CD4-positive, alpha-beta T cell treated with Interleukin-6 at 100 ng/mL for 8 hours (primary cell): ENCODE results near the gene POU3F3.

Experiments used
- DNase-seq: peaks from one replicate; pipeline ENCODE4 v3.0.0-alpha.2; 2020; ENCODE audit warnings: mixed read lengths, low spot score

The POU3F3 gene

DNA sequence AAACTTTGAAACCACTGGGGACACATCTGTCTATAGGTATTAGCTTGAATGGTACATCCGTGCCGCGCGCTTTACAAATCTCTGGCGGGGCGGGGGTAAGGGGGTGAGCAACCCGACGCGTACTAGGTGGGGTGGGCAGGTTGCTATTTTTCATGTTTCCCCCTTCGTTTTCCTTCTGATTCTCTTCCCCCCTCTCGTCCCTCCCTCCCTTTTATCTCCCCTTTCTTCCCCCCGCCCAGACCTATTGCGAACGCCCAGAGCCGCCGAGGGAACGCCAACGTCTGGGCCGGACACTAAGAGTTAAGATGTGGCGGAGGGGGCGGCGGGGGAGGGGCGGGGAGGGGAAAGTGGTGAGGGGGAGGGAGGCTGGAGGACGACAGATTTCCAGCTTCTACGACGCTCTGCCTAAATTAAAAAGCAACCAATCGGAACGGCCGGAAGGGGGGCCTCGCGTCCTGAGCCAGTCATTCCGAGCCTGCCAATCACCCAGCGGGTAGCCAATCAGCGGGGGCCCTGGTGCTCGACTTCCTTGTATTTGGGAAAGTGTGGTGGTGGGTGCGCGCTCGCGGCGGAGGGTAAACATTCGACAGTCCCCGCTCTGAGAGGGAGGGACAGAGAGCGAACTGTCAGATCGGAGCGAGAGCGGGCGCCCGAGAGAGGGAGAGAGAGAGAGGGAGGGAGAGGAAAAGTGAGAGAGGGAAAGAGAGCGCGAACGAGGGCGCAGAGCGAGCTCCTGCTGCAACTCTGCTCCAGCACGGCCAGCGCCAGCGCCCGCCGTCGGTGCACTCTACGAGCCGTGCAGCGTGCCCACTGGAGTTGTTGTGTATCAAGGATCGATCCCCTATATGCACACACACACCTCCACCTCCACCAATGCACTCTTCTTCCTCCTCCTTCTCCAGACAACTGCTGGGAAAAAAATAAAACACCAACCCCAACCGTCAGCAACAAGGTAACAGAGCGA, at the start of gene POU3F3:
Gene POU3F3, plus strand, starts transcription at position 582 of the 964 bp plus-strand sequence. CDS start 1,396 bp downstream, outside the sequence.
- DNase-seq = peak; percentile 20

DNA sequence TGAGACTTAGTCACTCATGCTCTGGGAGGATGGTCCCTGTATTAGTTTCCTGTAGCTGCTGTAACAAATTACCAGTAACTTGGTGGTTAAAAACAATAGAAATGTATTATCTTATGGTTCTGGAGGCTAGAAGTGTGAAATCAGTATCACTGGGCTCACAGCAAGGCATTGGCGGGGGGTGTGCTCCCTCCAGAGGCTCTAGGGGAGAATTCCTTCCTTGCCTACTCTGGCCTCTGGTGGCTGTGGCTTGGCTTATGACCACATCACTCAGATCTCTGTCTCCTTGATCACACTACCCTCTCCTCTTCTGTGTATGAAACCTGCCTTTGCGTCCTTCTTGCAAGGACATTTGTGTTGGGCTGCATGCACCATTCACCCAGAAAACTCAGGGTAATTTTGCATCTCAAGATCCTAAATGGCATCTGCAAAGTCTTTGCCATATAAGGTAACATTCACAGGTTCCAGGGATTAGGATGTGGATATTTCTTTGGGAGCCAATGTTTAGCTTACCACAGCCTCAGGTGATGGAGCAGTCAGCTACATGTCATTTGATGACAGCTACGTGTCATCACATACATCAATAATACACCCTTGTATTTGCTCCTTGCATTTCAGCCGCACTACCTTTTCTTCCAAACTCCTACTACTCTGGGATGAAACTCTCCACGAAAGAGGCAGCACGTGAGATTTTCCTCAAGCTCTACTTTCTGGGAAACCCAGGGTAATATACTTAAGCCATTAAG, 49.6 kb upstream of the POU3F3 start:
- DNase-seq = no peak

DNA sequence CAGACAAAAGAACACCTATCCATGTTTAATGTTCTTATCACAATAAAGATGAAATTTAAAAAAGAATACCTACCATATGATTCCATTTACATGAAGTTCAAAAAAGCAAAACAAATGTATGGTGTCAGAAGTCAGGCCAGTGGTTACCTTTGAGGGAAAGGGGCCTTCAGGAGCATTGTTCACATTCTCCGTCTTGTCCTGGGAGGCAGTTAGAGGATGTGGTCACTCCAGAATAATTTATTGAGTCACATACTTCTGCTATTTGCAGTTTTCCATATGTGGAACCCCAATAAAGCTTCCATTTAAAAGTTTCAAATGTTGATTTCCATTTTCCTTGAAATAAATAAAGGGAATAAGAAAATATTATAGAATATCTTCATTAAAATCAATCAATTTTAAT, 41.6 kb upstream of the POU3F3 start:
- DNase-seq = no peak

DNA sequence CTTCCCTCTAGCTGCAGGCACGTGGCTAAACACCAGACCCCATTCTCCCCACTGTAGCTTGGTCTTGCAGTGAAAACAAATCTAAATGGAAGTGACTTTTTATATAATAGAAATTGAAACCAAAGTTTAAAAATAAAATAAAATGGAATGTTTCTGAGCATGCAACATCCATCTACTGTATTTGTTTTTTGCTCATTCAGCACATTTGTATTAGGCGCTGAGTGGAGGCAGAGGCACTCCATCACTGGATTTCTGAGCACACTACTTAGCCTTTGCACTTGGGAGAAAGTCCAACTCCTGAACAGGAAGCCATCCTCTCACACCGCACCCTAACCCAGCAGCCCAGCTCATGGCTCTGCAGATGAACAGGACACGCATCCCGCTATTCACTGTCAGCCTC, 37.8 kb upstream of the POU3F3 start:
- DNase-seq = no peak

DNA sequence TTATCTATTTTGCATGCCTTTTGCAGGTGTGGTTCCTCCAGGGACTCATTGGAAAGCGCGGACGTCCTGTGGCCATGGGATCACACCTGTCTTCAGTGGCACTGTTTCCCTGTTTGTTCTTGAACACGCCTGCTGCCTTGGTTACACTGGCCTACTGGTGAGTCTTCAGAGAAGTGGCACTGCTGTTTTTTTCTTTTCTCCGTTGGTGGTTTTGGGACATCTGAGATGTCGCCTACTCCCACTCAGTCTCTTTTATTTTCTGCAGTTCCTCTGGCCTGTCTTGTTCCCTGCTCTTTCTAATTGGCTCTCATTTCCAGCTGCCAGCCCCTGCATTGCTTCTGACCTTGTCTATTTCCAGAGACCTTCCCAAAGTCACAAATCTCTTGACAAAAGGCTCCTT, 35.7 kb upstream of the POU3F3 start:
- no peak for DNase-seq

DNA sequence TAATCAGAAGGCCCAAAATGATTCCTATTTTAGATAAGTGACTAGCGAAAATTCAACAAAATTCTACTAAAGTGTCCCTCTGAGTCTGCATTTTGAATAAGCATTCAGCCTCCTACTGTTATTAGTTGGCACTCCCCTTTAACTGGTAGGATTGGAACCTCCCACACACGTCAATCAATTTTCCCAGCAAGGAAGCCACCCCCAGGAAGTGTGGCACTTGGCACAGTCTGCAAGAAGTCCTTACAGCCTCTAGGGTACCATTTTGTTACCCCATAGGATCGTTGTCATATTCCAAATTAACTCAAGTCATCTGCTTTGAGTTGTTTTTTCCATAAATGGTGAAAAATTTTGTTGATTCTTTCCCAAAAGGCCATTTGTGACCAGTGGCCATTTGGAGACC, 33.8 kb upstream of the POU3F3 start:
- DNase-seq = no peak

DNA sequence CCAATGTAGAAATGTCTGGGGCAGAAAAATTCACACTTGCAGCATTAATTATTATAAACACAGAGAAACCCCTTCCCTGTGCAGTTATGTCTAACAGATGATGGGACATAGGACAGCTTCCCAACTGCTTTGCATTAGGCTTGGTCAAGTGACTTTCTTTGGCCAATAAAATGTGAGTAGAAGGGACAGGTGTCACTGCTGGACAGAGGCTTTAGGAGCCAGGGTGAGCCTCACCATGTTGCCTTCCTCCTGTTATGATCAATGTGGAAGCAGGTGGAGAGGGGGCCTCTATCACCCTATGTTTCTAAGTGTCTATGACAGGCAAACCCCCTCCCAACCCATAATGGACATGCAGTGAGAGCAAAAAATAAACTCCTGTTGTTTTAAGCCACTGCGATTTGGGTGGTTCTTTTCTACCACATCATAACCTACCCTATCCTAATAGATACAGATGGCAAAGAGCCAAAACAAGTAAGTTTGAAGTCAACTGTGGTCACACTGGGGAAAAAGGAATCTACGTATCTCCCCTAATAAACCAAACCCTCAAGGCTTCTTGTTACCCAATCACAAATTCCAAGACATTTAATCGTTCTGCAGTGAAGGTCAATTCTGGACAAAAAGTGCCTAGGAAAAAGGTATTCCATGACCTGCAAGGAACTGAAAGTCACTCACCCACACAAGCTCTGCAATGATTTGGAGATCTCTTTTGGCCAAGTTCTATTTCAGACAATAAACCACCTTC, 28.6 kb upstream of the POU3F3 start:
- no peak for DNase-seq

DNA sequence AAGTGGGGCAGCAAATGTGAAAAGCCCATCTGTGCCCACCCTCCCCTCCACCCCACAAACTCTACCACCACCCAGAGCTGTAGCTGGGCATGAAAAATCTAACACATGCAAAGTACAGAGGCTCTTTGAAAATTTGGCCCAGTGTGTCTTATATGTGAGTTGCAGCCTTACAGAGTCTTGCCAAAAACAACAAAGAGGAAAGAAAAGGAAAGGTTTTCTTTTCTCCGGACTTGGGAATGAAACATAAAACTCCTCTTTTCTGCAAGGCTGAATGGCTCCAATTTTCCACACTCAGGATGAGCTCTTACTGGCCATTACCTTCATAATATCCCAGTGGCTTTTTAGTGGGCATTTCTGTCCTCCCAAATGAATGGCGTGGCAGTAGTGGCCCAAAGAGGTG, 27.9 kb upstream of the POU3F3 start:
- no peak for DNase-seq

DNA sequence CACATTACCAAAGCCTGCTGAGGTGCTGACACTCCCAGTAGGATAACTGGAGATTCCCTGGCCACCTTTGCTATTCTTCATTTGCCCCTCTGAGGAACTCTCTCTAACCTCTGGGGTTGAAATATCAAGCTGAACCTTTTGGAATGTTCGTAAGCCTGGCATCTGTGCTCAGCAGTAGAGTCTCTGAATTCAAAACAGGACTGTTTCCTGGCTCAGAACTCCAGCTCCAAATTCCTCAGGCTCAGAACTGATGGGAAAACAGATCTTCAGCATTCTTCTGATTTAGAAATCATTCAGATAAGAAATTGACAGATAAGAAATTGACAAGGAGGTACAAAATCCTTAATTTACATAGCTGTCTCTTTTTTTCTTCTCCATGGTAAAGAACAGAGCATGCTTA, 22.2 kb upstream of the POU3F3 start:
- DNase-seq = no peak

DNA sequence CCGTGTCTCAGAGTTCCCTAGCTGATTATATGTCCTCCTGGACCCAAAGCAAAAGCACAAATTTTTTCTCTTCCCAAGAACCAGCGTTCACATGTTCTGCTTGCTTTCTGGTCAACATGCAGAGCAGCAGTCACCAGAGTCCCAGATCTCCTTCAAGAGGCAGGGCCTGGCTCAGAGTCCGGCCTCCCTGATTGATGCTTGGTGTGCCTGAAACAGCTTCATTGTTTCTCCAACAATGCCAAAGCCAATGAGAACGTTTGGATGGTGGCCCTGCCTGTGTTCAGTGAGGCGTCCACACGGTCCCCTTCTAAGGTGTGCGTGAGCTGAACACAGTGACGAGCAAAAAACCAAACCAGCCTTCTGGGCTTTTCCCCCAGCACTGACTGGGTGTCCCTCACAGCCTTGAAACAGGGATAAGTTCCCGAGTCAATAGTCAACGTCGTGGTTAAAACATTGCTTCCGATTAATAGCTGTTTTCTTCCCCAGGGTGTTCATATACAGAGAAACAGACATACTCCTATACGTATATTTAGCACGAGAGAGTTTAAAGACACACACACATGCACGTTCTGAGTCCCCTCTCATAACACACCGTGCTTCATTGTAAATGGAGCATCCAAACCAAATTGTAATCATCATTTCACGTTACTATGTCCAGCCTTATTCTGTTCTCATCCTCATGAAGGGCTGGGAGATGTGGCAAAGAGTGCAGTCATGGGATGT, 19.3 kb upstream of the POU3F3 start:
- no peak for DNase-seq

DNA sequence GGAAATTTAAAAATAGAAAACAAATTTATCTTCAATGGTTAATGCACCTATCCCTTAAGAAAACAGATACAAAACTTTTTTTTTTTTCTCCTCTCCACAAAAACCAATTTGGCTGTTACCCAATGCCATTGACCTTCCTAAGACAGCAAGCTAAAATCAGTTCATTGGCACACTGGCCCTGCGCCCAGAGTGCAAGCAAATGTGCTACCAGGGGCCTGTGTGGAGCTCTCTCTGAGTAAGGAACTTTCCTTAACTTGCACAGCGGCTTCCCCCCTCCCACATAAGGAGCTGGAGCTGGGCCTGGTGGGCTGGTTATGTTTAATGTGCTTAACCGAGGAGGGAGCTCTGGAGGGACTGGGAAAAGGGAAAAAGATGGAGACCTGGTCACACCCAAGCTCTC, 17.6 kb upstream of the POU3F3 start:
- DNase-seq = no peak

DNA sequence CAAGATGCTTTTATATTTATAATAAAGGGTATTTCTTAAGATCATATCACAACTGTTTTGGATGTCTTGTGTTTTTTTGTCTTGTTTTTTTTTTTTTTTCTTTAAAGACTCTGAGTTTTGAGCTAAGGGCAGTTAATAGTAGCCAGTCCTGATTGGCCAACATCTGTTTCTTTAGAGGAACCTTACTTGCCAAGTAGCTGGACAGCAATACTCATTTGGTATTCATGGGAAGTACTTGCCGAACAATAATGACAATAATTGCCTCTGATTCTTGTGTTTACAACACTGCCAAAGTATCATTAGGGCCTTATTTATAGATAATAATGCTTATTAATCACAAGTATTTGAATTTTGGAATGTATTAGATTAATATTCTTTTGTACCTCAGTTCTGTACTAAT, 17.1 kb upstream of the POU3F3 start:
- no peak for DNase-seq

DNA sequence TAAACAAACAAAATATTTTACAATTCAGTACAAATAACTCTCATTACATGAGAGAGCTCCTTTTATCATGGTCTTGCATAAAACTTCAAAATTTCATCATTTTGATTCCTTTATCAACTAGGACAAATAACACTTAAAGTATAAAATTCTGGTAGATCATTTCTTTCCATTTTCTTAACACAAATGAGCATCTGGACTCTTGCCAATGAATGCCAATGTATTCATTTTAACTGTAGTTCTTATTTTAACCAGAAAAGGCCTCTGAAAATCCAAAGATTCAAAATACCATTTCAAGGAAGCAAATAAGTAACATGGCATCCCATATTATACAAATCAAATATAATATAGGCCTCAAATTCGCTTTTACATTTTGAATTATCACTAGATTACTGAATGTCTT, 13.8 kb upstream of the POU3F3 start:
- no peak for DNase-seq

DNA sequence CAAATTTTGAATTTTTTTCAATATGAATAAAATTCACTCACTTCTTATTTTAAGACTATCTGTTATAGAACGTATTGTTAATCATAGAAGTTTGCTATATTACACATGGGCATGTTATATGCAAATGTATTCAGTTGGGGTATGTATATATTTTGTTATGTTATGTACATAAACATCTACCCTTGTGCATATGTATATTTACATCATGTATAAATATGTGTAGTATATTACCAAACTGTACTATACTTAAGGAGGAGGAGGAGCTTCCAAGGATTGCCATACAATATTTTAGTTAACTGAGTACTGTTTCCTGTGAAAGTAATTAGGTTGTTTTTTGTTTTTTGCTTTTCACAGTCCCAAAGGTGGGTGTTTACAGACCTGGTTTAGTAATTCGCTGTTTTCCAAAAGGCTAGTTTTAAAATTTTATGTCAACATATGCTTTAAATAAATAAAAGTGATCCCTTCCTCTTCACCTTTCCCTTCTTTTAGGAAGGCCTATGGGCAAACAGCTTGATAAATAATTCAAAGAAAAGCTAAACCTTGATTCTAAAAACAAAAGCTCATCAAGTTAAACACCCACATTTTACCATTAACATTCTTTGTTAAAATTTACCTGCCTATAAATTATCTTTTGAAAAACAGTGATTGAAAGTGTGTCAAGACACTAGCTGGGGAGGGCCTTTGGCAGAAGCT, 12.9 kb upstream of the POU3F3 start:
- DNase-seq = no peak

DNA sequence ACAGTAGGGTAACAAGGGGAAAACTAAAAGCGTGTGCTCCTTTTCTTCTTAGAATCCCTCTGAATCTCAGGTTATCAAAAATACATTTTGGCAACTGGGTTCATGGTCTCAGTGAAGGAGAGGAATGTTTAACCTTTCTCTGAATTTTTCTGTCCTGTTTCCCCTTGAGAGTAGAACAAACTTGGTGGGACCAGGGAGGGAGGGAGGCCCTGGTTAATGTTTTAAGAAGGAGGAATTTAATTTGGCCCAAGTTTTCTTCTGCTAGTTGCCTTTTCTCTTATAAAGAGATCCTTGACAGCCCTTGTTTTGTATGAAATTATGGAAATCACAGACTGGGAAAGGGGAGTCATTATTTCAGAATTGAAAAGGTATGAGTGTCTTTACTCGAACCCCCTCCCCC, 12.2 kb upstream of the POU3F3 start:
- DNase-seq = no peak

DNA sequence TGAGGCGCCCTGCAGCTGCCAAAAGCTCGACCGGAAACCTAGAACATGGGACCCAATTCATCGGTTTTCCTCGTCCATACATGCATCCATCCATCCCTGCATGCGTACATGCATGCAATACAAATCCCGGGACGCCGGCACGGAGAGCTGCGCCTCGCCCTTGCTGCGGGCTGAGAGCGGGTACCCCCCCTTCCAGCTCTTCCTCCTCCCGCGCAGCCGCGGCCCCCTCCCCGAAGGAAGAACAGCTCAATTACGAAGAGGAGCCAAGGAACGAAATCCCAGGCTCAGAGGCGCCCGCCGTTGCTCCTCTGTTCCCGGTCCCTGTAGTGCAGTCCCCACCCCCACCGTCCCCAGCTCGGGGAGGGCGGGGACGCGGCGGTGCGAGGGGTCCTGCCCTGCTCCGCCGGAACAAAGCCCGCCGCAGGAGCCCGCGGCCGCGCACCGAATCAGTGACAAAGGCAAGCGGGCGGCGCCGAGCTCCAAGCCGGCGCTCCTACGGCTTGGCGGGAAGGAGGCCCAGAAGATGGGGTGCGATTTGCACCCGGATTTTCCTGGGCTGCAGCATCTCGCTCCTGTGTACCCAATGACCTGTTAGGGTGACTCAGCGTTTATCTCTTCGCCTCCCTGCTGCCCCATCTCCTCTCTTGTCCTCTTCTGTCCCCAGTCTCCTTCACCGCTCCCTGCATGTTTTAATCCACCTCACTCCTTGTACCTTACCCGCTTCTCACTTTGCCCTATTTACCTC, 8.9 kb upstream of the POU3F3 start:
- no peak for DNase-seq

DNA sequence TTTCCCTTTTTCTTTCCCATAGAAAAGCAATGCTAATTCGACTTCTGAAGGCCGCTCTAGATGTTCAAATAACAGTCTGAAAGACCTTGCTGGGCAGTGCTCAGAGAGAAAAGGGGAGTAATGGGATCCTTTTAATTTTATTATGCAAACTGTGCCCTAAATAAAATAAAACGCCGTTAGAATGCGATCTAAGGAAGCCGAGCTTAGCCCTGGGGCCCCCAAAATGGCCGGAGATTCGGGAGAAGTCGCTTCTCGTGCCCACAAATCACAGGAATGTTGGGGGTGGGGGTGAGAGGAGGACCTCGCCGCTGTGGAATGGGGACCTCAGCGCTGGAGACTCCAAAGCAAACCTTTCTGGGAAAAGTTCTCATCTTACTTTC, 8.4 kb upstream of the POU3F3 start:
- no peak for DNase-seq

DNA sequence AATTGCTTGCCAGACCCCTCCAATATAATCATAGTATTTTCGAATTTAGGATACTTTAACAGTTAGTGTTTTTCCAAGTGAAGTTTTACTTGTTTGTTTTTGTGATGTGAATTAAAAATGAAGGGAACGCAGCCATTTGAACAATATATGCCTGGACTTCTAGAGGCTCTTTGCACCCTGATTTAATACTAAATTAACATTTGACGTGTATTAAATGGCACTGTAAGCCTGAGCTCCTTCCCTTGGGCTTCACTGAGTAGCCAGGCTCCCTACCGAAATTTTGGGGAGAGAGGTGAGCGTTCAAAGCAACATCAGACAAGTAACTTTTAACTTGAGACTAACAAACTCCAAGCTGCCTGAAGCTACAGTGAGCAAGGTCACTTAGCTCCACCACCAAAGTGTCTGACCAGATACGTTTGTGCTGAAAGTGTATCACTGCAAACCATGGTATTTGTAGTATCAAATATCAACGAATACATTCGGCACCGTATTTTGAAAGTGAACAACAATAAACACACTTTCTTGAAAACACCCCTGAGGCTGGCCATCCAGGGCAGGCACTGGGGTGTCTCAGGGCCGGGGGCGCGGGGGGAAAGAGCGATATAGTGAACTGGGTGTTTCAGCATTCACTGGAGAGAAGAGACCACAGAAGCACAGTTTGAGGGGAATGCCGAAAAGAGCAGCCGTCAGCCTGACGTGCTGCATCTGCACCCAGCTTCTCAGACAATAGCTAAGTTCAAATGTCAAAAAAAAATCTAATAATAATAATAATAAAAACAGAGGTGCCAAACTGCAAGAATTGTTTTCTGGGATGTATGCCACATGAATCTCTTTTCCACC, 7.7 kb upstream of the POU3F3 start:
- no peak for DNase-seq

DNA sequence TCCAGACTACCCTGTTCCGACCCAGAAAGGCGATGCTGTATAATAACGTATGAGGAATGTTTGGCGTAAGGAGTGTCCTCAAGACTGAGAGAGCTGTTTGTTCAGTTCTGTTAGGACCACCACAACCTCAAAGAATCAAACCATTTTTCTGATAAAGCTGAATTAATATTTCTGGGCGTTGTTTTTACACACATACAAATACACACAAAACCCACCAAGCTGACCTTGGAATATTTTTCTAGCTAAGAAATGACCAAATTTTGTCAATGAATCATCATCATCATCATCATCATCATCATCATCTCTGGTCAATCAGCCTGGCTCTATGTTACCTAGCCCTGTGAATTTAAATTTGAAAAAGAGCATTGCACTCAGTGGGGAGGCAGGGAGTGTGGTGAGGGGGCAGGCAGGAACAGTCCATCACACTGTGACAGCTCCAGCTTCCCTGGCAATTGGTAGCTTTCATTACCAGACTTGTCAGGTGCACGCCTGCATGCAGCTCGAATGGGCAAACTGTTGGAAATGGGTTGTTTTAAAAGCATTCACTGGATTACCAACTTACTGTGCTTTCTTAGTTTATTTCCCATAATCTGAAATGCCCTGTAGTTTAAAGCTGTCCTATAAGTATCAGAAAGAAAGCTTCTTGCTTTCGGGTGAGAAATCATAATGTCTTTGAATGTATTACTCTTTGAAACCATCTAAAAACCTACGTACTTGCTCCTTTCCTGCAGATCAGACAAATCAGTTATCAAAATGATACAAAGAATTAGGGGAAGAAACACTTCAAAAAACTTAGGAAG, 6.9 kb upstream of the POU3F3 start:
- no peak for DNase-seq
